H1 (cell line): ENCODE measurements around the gene DRD2. TPM values are rescaled to one million over a fixed set of nuclear protein-coding genes. Genes with fewer than 3 reads are reported as not detected.

Experiments used
- CBX5 ChIP-seq: fragments of 300-800, 300-1000 bp; sonication (generic); IDR thresholded peaks from 2 replicates; pipeline ENCODE4 v1.7.1; 2016; ENCODE audit warnings: antibody characterized with exemption, low read length, low read depth
- CHD1 ChIP-seq: IDR thresholded peaks from 2 replicates; pipeline ENCODE4 v1.6.1; 2012; ENCODE audit warnings: low read depth, low read length, improper control_type of control experiment
- CREB1 ChIP-seq: IDR thresholded peaks from 2 replicates; pipeline ENCODE4 v1.6.1; 2012; ENCODE audit warnings: inconsistent platforms
- JUND ChIP-seq: IDR thresholded peaks from 2 replicates; pipeline ENCODE4 v1.6.1; 2011; ENCODE audit warnings: mild to moderate bottlenecking, improper control_type of control experiment, low read length
- KDM1A ChIP-seq: fragments of 200-600, 300-600 bp; sonication (generic); IDR thresholded peaks from 2 replicates; pipeline ENCODE4 v1.7.1; 2016; ENCODE audit warnings: mild to moderate bottlenecking, low read length, borderline replicate concordance
- RAD21 ChIP-seq, 2 experiments: IDR thresholded peaks in 1 of 2; conservative IDR thresholded peaks in 1 of 2; 2 replicates each; pipeline ENCODE4 v1.6.1; 2011; ENCODE audit warnings: low read depth in 2 of 2, low read length in 2 of 2, improper control_type of control experiment in 1 of 2, inconsistent platforms in 1 of 2, mild to moderate bottlenecking in 1 of 2, moderate library complexity in 1 of 2
- SIRT6 ChIP-seq: IDR thresholded peaks from one replicate; pipeline ENCODE4 v1.7.1; 2012; ENCODE audit warnings: low read length, inconsistent platforms
- SUZ12 ChIP-seq: fragments of 200-600 bp; sonication (generic); IDR thresholded peaks from 2 replicates; pipeline ENCODE4 v1.6.1; 2012; ENCODE audit warnings: mild to moderate bottlenecking, inconsistent platforms, low read length, moderate library complexity, mixed read lengths
- TAF1 ChIP-seq: IDR thresholded peaks from 2 replicates; pipeline ENCODE4 v1.6.1; 2011; ENCODE audit warnings: mild to moderate bottlenecking, low read depth, low read length
- polyA plus RNA-seq, 7 experiments: library from polyadenylated mRNA; depleted of rRNA in 3 of 7; stranded (reverse) in 5 of 7; unstranded in 2 of 7; fragments of >200 nt in 5 of 7; fragments of 200-250 nt in 2 of 7; gene quantifications; 1 replicate in 5 of 7; 2 replicates in 1 of 7; 4 replicates in 1 of 7; pipeline versions ENCODE4 v1.2.1 to v1.2.3, GENCODE V29; 2011 to 2013; ENCODE audit warnings: missing spikeins in 2 of 7, mixed read lengths in 2 of 7
- total RNA-seq: library from RNA; stranded (reverse); fragmentation: NEBNext Ultra II Directional; extraction: Animal tissue kit (Norgen Biotek cat#: 25700); gene quantifications from 2 replicates; pipeline ENCODE4 v1.2.1, GENCODE V29; 2021
- TF ChIP-seq, protein P1 (sequence below): fragments of 300-600 bp; sonication (generic); IDR thresholded peaks from 2 replicates; pipeline ENCODE4 v1.7.1; 2012; ENCODE audit warnings: low read length, moderate library complexity, mild to moderate bottlenecking, inconsistent platforms; ENCODE audit not compliant: insufficient replicate concordance
- TF ChIP-seq, protein P2 (sequence below): IDR thresholded peaks from 2 replicates; pipeline ENCODE4 v1.6.1; 2012; ENCODE audit warnings: inconsistent platforms

Gene DRD2
- total and polyA plus RNA-seq, 2 of the 8 experiments (the other 6 are each of a cell fraction or from before 2014, with no cell fraction given) = 0.26 to 0.41 TPM

DNA sequence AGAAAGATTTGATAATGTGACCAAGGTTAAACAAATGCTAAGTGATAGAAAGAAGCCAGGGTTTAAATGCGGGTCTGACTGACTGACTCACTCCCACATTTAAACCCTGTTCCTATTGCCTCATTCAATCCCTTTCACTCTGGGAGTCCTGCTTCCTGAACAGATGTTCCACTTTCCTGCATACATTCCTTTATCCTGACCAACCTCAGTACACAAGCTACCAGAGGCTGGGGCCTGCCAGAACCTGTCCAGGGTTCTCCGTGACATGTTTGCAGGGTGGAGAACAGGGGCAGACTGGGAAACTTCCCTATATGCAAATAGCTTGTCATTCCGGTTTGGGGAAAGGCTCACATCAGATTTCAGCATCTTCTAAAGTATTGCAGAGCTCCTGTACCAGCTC lies 90.6 kb downstream of the DRD2 start (continued):
- TF ChIP-seq CHD1 (no peak), RAD21 (IDR thresholded peaks at IDR 0.05 in 1 of 2, conservative IDR thresholded peaks at IDR 0.05 in 1 of 2; ENCODE audit: low read depth in 2 of 2, low read length in 2 of 2) (no peak), SUZ12 (no peak), CBX5 (no peak), JUND (no peak), KDM1A (no peak), CREB1 (no peak), SIRT6 (no peak), TAF1 (no peak)
- TF ChIP-seq, protein P1, sequence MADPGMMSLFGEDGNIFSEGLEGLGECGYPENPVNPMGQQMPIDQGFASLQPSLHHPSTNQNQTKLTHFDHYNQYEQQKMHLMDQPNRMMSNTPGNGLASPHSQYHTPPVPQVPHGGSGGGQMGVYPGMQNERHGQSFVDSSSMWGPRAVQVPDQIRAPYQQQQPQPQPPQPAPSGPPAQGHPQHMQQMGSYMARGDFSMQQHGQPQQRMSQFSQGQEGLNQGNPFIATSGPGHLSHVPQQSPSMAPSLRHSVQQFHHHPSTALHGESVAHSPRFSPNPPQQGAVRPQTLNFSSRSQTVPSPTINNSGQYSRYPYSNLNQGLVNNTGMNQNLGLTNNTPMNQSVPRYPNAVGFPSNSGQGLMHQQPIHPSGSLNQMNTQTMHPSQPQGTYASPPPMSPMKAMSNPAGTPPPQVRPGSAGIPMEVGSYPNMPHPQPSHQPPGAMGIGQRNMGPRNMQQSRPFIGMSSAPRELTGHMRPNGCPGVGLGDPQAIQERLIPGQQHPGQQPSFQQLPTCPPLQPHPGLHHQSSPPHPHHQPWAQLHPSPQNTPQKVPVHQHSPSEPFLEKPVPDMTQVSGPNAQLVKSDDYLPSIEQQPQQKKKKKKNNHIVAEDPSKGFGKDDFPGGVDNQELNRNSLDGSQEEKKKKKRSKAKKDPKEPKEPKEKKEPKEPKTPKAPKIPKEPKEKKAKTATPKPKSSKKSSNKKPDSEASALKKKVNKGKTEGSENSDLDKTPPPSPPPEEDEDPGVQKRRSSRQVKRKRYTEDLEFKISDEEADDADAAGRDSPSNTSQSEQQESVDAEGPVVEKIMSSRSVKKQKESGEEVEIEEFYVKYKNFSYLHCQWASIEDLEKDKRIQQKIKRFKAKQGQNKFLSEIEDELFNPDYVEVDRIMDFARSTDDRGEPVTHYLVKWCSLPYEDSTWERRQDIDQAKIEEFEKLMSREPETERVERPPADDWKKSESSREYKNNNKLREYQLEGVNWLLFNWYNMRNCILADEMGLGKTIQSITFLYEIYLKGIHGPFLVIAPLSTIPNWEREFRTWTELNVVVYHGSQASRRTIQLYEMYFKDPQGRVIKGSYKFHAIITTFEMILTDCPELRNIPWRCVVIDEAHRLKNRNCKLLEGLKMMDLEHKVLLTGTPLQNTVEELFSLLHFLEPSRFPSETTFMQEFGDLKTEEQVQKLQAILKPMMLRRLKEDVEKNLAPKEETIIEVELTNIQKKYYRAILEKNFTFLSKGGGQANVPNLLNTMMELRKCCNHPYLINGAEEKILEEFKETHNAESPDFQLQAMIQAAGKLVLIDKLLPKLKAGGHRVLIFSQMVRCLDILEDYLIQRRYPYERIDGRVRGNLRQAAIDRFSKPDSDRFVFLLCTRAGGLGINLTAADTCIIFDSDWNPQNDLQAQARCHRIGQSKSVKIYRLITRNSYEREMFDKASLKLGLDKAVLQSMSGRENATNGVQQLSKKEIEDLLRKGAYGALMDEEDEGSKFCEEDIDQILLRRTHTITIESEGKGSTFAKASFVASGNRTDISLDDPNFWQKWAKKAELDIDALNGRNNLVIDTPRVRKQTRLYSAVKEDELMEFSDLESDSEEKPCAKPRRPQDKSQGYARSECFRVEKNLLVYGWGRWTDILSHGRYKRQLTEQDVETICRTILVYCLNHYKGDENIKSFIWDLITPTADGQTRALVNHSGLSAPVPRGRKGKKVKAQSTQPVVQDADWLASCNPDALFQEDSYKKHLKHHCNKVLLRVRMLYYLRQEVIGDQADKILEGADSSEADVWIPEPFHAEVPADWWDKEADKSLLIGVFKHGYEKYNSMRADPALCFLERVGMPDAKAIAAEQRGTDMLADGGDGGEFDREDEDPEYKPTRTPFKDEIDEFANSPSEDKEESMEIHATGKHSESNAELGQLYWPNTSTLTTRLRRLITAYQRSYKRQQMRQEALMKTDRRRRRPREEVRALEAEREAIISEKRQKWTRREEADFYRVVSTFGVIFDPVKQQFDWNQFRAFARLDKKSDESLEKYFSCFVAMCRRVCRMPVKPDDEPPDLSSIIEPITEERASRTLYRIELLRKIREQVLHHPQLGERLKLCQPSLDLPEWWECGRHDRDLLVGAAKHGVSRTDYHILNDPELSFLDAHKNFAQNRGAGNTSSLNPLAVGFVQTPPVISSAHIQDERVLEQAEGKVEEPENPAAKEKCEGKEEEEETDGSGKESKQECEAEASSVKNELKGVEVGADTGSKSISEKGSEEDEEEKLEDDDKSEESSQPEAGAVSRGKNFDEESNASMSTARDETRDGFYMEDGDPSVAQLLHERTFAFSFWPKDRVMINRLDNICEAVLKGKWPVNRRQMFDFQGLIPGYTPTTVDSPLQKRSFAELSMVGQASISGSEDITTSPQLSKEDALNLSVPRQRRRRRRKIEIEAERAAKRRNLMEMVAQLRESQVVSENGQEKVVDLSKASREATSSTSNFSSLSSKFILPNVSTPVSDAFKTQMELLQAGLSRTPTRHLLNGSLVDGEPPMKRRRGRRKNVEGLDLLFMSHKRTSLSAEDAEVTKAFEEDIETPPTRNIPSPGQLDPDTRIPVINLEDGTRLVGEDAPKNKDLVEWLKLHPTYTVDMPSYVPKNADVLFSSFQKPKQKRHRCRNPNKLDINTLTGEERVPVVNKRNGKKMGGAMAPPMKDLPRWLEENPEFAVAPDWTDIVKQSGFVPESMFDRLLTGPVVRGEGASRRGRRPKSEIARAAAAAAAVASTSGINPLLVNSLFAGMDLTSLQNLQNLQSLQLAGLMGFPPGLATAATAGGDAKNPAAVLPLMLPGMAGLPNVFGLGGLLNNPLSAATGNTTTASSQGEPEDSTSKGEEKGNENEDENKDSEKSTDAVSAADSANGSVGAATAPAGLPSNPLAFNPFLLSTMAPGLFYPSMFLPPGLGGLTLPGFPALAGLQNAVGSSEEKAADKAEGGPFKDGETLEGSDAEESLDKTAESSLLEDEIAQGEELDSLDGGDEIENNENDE = no peak
- TF ChIP-seq, protein P2, sequence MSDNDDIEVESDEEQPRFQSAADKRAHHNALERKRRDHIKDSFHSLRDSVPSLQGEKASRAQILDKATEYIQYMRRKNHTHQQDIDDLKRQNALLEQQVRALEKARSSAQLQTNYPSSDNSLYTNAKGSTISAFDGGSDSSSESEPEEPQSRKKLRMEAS = no peak
